Ascending aorta (tissue), 2 donors: ENCODE data around the gene RBM15. TPM values are rescaled to one million over a fixed set of nuclear protein-coding genes. Genes with fewer than 3 reads are reported as not detected.

ENCODE experiments used
- DNase-seq, 2 donors: peaks; one replicate each; pipeline ENCODE4 v3.0.0-alpha.2; 2019; ENCODE audit warnings: low spot score in 2 of 2
- H3K27ac ChIP-seq, 2 donors: fragments of 200-600 bp; sonication (generic); one replicate each; pipeline ENCODE4 v1.5.1; 2016 to 2017; ENCODE audit warnings: mild to moderate bottlenecking in 1 of 2
- H3K27me3 ChIP-seq: fragments of 200-600 bp; sonication (generic); one replicate; pipeline ENCODE4 v1.5.1; 2017
- H3K36me3 ChIP-seq, 2 donors: fragments of 200-600 bp; sonication (generic); one replicate each; pipeline ENCODE4 v1.5.1; 2016
- H3K4me1 ChIP-seq, 2 donors: fragments of 200-600 bp; sonication (generic); one replicate each; pipeline ENCODE4 v1.5.1; 2016 to 2017; ENCODE audit warnings: mild to moderate bottlenecking in 1 of 2
- H3K4me3 ChIP-seq, 2 donors: fragments of 200-600 bp; sonication (generic); one replicate each; pipeline ENCODE4 v1.5.1; 2016 to 2017; ENCODE audit warnings: mild to moderate bottlenecking in 1 of 2
- H3K9me3 ChIP-seq, 2 donors: fragments of 200-600 bp; sonication (generic); one replicate each; pipeline ENCODE4 v1.5.1; 2016
- intact Hi-C: fragments of 100-400 bp; cut with DNase I; formaldehyde crosslinking; loops from one replicate; pipeline ENCODE4 v1.15.1; 2023
- total RNA-seq: library from RNA; depleted of rRNA; stranded (reverse); fragments of >200 nt; gene quantifications from one replicate; pipeline ENCODE4 v1.1.0, GENCODE V29; 2016
- TF ChIP-seq, protein P1 (sequence below), 3 experiments: fragments of 200-600 bp in 2 of 3; fragments of 450-650 bp in 1 of 3; sonication (generic) in 2 of 3; IDR thresholded peaks; one replicate each; pipeline ENCODE4 v1.5.1; 2016 to 2019; ENCODE audit warnings: antibody characterized with exemption in 3 of 3, mild to moderate bottlenecking in 1 of 3, moderate library complexity in 1 of 3

Gene RBM15
- total RNA-seq, 1 donor from 2014 or later: 13.6 TPM

DNA sequence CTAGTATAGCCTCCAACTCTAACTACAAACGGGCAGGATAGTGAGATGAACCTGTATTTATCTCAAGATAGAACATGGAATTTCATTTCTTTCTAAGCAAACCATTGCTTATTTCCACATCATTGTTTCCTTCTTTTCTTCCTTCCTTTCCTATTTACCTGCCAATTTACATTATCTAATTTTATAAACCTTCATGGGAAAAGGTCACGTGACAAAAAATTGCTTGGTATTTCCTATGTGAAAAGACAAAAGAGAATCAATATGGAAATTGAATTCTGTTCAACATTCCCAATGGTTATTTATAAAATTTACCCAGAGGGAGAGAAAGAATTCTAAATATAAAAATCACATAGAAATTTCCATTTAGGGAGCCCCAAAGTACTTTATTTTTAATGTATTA is 22.4 kb upstream of the RBM15 start:
- Histone ChIP-seq H3K4me1 (no peaks in the 10 kb centered on the region), H3K9me3 (no peaks in the 10 kb centered on the region), H3K27ac (no peak overlapping the region), H3K4me3 (no peak overlapping the region), H3K36me3 (no peaks in the 10 kb centered on the region), H3K27me3 (no peaks in the 10 kb centered on the region)
- intact Hi-C loops: no loop called here
- TF ChIP-seq, protein P1, sequence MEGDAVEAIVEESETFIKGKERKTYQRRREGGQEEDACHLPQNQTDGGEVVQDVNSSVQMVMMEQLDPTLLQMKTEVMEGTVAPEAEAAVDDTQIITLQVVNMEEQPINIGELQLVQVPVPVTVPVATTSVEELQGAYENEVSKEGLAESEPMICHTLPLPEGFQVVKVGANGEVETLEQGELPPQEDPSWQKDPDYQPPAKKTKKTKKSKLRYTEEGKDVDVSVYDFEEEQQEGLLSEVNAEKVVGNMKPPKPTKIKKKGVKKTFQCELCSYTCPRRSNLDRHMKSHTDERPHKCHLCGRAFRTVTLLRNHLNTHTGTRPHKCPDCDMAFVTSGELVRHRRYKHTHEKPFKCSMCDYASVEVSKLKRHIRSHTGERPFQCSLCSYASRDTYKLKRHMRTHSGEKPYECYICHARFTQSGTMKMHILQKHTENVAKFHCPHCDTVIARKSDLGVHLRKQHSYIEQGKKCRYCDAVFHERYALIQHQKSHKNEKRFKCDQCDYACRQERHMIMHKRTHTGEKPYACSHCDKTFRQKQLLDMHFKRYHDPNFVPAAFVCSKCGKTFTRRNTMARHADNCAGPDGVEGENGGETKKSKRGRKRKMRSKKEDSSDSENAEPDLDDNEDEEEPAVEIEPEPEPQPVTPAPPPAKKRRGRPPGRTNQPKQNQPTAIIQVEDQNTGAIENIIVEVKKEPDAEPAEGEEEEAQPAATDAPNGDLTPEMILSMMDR (IDR thresholded peaks at IDR 0.05): no peak
- no peak for DNase-seq

DNA sequence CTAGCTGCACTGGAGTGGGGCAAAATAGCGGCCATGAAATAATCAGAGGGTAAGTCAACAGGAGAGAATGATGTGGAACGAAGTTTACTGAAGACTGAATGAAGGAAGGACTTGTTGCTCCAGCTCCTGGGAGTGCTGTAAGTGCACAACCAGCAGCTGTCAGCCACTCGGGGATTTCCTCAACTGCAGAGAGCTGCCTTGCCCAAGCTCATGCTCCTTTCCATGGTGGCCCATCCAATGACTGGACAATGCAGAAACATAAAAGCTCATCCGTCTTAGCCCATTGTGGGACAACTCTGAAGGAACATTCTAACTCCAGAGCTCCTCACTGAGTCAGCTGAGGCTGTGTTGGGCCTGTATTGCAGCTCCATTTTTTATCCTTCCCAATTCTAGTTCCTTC is 21.1 kb upstream of the RBM15 start:
- DNase-seq: no peak
- Histone ChIP-seq H3K4me3 (no peak overlapping the region), H3K27me3 (no peaks in the 10 kb centered on the region), H3K4me1 (no peaks in the 10 kb centered on the region), H3K36me3 (no peaks in the 10 kb centered on the region), H3K9me3 (no peaks in the 10 kb centered on the region), H3K27ac (no peak overlapping the region)
- TF ChIP-seq, protein P1 (IDR thresholded peaks at IDR 0.05): no peak
- intact Hi-C loops: no loop called here

DNA sequence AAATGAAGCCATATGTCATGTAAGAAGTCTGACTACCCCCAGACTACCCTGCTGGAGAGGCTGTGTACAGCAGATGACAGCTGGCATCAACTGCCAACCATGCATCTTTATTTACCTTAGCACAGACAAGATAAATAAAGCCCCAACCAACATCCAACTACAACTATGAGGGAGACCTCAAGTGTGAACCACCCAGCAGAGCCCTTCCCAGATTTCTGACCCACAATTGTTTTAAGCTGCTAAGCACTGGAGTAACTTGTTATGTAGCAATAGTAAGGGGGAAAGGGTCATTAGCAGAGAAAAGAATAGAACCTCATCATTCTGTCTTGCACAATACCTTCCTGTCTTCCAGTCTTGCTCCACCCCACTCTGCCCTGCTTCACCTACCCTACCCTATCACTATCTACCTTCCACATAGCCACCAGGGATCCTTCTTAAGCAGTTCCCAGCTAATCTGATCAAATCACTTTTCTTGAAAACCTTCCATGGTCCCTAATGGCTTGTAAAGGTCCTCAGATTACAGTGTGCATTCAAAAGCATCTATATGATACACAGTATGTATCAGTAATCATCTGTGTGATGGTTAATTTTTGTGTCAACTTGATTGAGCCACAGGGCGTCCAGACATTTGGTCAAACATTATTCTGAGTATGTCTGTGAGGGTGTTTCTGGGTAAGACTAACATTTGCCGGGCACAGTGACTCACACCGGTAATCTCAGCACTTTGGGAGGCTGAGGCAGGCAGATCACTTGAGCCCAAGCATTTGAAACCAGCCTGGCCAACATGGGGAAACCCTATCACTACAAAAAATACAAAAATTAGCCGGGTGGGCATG is 19.6 kb upstream of the RBM15 start:
- DNase-seq: no peak
- H3K9me3 ChIP-seq: no peaks in the 10 kb centered on the region
- H3K36me3 ChIP-seq: no peaks in the 10 kb centered on the region
- intact Hi-C loops: no loop called here
- H3K4me3 ChIP-seq: no peak overlapping the region
- TF ChIP-seq, protein P1 (IDR thresholded peaks at IDR 0.05): no peak
- H3K4me1 ChIP-seq: no peaks in the 10 kb centered on the region
- no peak overlapping the region for H3K27ac ChIP-seq
- no peaks in the 10 kb centered on the region for H3K27me3 ChIP-seq

DNA sequence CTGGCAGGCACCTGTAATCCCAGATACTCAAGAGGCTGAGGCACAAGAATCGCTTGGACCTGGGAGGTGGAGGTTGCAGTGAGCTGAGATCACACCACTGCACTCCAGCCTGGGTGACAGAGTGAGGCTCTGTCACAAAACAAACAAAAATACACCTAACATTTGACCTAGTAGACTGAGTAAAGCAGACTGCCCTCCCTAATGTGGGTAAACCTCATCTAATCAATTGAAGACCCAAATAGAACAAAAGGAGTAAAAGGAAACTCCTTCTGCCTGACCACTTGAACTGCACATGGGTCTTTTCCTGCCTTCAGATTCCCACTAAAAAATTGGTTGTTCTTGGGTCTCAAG is 19.0 kb upstream of the RBM15 start:
- no peaks in the 10 kb centered on the region for H3K4me1 ChIP-seq
- TF ChIP-seq, protein P1 (IDR thresholded peaks at IDR 0.05): no peak
- DNase-seq: no peak
- H3K27ac ChIP-seq: no peak overlapping the region
- no peaks in the 10 kb centered on the region for H3K27me3 ChIP-seq
- H3K36me3 ChIP-seq: no peaks in the 10 kb centered on the region
- intact Hi-C loops: no loop called here
- H3K9me3 ChIP-seq: no peaks in the 10 kb centered on the region
- no peak overlapping the region for H3K4me3 ChIP-seq

DNA sequence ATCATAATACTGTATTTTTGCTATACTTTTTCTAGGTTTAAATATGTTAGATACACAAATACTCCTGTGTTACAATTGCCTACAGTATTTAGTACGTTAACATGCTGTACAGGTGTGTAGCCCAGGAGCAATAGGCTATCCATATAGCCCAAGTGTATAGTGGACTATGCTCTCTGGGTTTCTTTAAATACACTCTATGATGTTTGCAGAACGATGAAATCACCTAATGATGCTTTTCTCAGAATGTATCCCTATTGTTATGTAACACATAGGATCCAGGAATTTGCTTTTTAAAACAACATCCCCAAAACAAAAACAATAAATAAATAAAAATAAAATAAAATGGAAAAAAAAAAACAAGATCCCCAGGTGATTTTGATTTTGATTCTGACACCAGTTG is 18.1 kb upstream of the RBM15 start:
- Histone ChIP-seq H3K27me3 (no peaks in the 10 kb centered on the region), H3K27ac (no peak overlapping the region), H3K9me3 (no peaks in the 10 kb centered on the region), H3K4me3 (no peak overlapping the region), H3K36me3 (no peaks in the 10 kb centered on the region), H3K4me1 (no peaks in the 10 kb centered on the region)
- DNase-seq: no peak
- intact Hi-C loops: no loop called here
- TF ChIP-seq, protein P1 (IDR thresholded peaks at IDR 0.05): no peak
